Activated CD8-positive, alpha-beta memory T cell treated with anti-CD3 and anti-CD28 coated beads, Interleukin-2, amount 50 U/mL, for 24 hours (primary cell): Measurements from ENCODE around the gene ABCA9.
"Not testable (repeated sequence)": the region's sequence is repeated elsewhere in the genome, so short reads cannot be mapped to it uniquely, and the experiment has no call there.

Source experiments
- DNase-seq: peaks from one replicate; pipeline ENCODE4 v3.0.0-alpha.2; 2020; ENCODE audit errors: extremely low read depth

The ABCA9 gene

GRCh38 chr17:68955181-68955841 lies 105.4 kb downstream of the ABCA9 start, which contains the start of gene ABCA8:
Gene ABCA8, minus strand, starts transcription at chr17:68955392. Its CDS starts 13,358 bp downstream, at chr17:68942034.
- DNase-seq = no peak

- DNase-seq = no peak
Observed at GRCh38 chr17:68954146-68954896, 106.4 kb downstream of the ABCA9 start.

- no peak for DNase-seq
Observed at GRCh38 chr17:68953340-68953997, 107.3 kb downstream of the ABCA9 start.

- DNase-seq = no peak
Observed at GRCh38 chr17:68950725-68951124, 110.0 kb downstream of the ABCA9 start.

- not testable (repeated sequence) for DNase-seq
Observed at GRCh38 chr17:68947868-68948267, 112.9 kb downstream of the ABCA9 start.

- no peak for DNase-seq
Observed at GRCh38 chr17:68944435-68945035, 116.2 kb downstream of the ABCA9 start.

- not testable (repeated sequence) for DNase-seq
Observed at GRCh38 chr17:68943812-68944182, 116.9 kb downstream of the ABCA9 start.

GRCh38 chr17:68943123-68943811 lies 117.5 kb downstream of the ABCA9 start:
- DNase-seq = no peak

GRCh38 chr17:68942389-68942788 lies 118.3 kb downstream of the ABCA9 start:
- DNase-seq = no peak

GRCh38 chr17:68941761-68942160 lies 119.0 kb downstream of the ABCA9 start:
- DNase-seq = no peak

GRCh38 chr17:68939195-68939594 lies 121.5 kb downstream of the ABCA9 start:
- DNase-seq = no peak

- no peak for DNase-seq
Observed at GRCh38 chr17:68937890-68938514, 122.7 kb downstream of the ABCA9 start.

GRCh38 chr17:68927516-68927915 lies 133.2 kb downstream of the ABCA9 start:
- no peak for DNase-seq

GRCh38 chr17:68924793-68925720 lies 135.7 kb downstream of the ABCA9 start:
- DNase-seq = no peak
